K562 (cell line): ENCODE data around the gene SYNRG. TPM values are rescaled to one million over a fixed set of nuclear protein-coding genes. Genes with fewer than 3 reads are reported as not detected.

Experiments used
- ATAC-seq: fragments of 200-7000 bp; cut with Tn5 transposase; 3 replicates; pipeline ENCODE4 v1.9.1; 2020; ENCODE audit warnings: moderate library complexity
- BruUV-seq: library from RNA; stranded (reverse); fragments of 400-500 nt; replicated peaks from 2 replicates; lab custom pipeline; 2021; lab: Mats Ljungman, UMichigan
- CTCF ChIA-PET: fragments of 300-600 bp; formaldehyde crosslinking; extraction: SDS; loops from one replicate; lab custom pipeline; 2021; ENCODE audit warnings: low intra/inter-chr PET ratio; lab: Yijun Ruan, JAX
- POLR2A ChIA-PET: fragments of 300-600, 350-650 bp; sonication (Branson Sonifier 250); formaldehyde crosslinking; extraction: SDS; loops from one replicate; lab custom pipeline; 2021; ENCODE audit warnings: antibody characterized with exemption, inconsistent platforms; lab: Yijun Ruan, JAX
- DNase-seq, 4 experiments: peaks; one replicate each; pipeline versions ENCODE4 v3.0.0 to v3.0.0-alpha.2; 2011 to 2018; ENCODE audit warnings: low spot score in 3 of 4, mixed read lengths in 3 of 4; ENCODE audit errors: extremely low read depth in 1 of 4
- FAIRE-seq: peaks from 2 replicates; lab custom pipeline; 2011; peaks lifted over from hg19 to GRCh38; lab: Jason Lieb, UNC
- H2AFZ ChIP-seq: 2 replicates; pipeline ENCODE4 v1.6.0; 2011; ENCODE audit warnings: low read depth, low read length, control low read depth, inconsistent platforms
- H3K27ac ChIP-seq: fragments of 200-600 bp; 3 replicates; pipeline ENCODE4 v1.8.0; 2011; ENCODE audit warnings: low read depth, mild to moderate bottlenecking, control low read depth, inconsistent platforms, low read length, moderate library complexity, mixed read lengths; ENCODE audit errors: extremely low read depth
- H3K27me3 ChIP-seq, 2 experiments: fragments of 300-600 bp in 1 of 2; 2 replicates in 1 of 2; 3 replicates in 1 of 2; pipeline versions ENCODE4 v1.6.0 to v1.8.0; 2011; ENCODE audit warnings: inconsistent platforms in 2 of 2, low read length in 2 of 2, mild to moderate bottlenecking in 1 of 2, mixed read lengths in 1 of 2, moderate library complexity in 1 of 2; ENCODE audit not compliant: control insufficient read depth in 2 of 2, insufficient read depth in 2 of 2
- H3K36me3 ChIP-seq: fragments of 300-600 bp; 3 replicates; pipeline ENCODE4 v1.8.0; 2011; ENCODE audit warnings: mild to moderate bottlenecking, low read length, inconsistent platforms; ENCODE audit not compliant: control insufficient read depth, insufficient read depth
- H3K4me1 ChIP-seq, 2 experiments: fragments of 200-600 bp in 1 of 2; replicated peaks in 1 of 2; 2 replicates in 1 of 2; 3 replicates in 1 of 2; pipeline versions ENCODE4 v1.5.1 to v1.8.0; 2011; ENCODE audit warnings: inconsistent platforms in 2 of 2, low read length in 2 of 2, mild to moderate bottlenecking in 1 of 2, mixed read lengths in 1 of 2, moderate library complexity in 1 of 2; ENCODE audit not compliant: control insufficient read depth in 2 of 2, insufficient read depth in 2 of 2
- H3K4me2 ChIP-seq: 2 replicates; pipeline ENCODE4 v1.6.1; 2011; ENCODE audit warnings: low read length, control low read depth, inconsistent platforms, mixed read lengths; ENCODE audit not compliant: insufficient read depth
- H3K4me3 ChIP-seq: fragments of 200-600 bp; sonication (generic), shearing (Covaris generic); 2 replicates; pipeline ENCODE4 v1.5.1; 2016; ENCODE audit warnings: control low read depth, inconsistent platforms
- H3K79me2 ChIP-seq: fragments of 200-600 bp; 3 replicates; pipeline ENCODE4 v1.8.0; 2011; ENCODE audit warnings: low read length, inconsistent platforms; ENCODE audit not compliant: control insufficient read depth, insufficient read depth
- H3K9ac ChIP-seq, 2 experiments: 2 replicates each; pipeline versions ENCODE4 v1.6.0 to v1.6.1; 2011; ENCODE audit warnings: low read depth in 2 of 2, low read length in 2 of 2, control low read depth in 1 of 2, inconsistent platforms in 1 of 2, mild to moderate bottlenecking in 1 of 2, mixed read lengths in 1 of 2; ENCODE audit not compliant: insufficient read depth in 1 of 2
- H3K9me1 ChIP-seq: one replicate; pipeline ENCODE4 v1.6.0; 2011; ENCODE audit warnings: inconsistent platforms, mild to moderate bottlenecking, low read length, moderate library complexity; ENCODE audit not compliant: control insufficient read depth, insufficient read depth
- H3K9me3 ChIP-seq: replicated peaks from 2 replicates; pipeline ENCODE4 v1.5.1; 2011; ENCODE audit warnings: low read depth, low read length, inconsistent platforms; ENCODE audit not compliant: control insufficient read depth, insufficient read depth
- H4K20me1 ChIP-seq: replicated peaks from 2 replicates; pipeline ENCODE4 v1.6.1; 2011; ENCODE audit warnings: low read length, inconsistent platforms, mixed read lengths; ENCODE audit not compliant: control insufficient read depth, insufficient read depth
- ETV5 ChIP-seq: sonication (generic); formaldehyde crosslinking; IDR thresholded peaks from 2 replicates; pipeline ENCODE4 v1.4.0; 2020; ENCODE audit warnings: low read depth, mild to moderate bottlenecking, missing genetic modification reagents
- GATA2 ChIP-seq: sonication (generic); formaldehyde crosslinking; IDR thresholded peaks from 2 replicates; pipeline ENCODE4 v1.4.0; 2020; ENCODE audit warnings: mild to moderate bottlenecking, missing genetic modification reagents
- MCM7 ChIP-seq, 2 experiments: fragments of 450-650 bp; IDR thresholded peaks; 2 replicates each; pipeline ENCODE4 v1.6.1; 2016 to 2018
- MYC ChIP-seq, 2 experiments: fragments of 250-450 bp in 1 of 2; sonication (Bioruptor Pico) in 1 of 2; IDR thresholded peaks; 2 replicates each; pipeline versions ENCODE4 v1.5.1 to v1.6.1; 2012 to 2021; ENCODE audit warnings: low read depth in 2 of 2, borderline replicate concordance in 1 of 2, improper control_type of control experiment in 1 of 2, low read length in 1 of 2, mild to moderate bottlenecking in 1 of 2, moderate library complexity in 1 of 2
- SMARCA5 ChIP-seq: fragments of 450-650 bp; IDR thresholded peaks from 2 replicates; pipeline ENCODE4 v1.6.1; 2016
- TEAD1 ChIP-seq, 2 experiments: fragments of 450-650 bp in 1 of 2; sonication (generic) in 1 of 2; formaldehyde crosslinking; IDR thresholded peaks; 2 replicates each; pipeline versions ENCODE4 v1.4.0 to v1.8.0; 2020 to 2022; ENCODE audit warnings: mild to moderate bottlenecking in 2 of 2, missing genetic modification reagents in 1 of 2
- ZNF280B ChIP-seq: fragments of 250-450 bp; sonication (Bioruptor Pico); IDR thresholded peaks from 2 replicates; pipeline ENCODE4 v1.5.1; 2021; ENCODE audit warnings: mild to moderate bottlenecking
- WGBS: fragments of 100-300 bp; shearing (Covaris generic); methylation state at CpG from one replicate; pipeline ENCODE4 v1.1.6; 2016; ENCODE audit warnings: low coverage, mixed read lengths; ENCODE audit not compliant: insufficient coverage; ENCODE audit errors: missing lambda C conversion rate; 5-methylcytosine and 5-hydroxymethylcytosine counted together
- in situ Hi-C: fragments of 300-500 bp; cut with MboI; formaldehyde crosslinking; loops from 4 replicates; pipeline ENCODE4 v1.15.0; 2018; ENCODE audit warnings: inconsistent platforms, mixed read lengths
- intact Hi-C: fragments of 100-400 bp; cut with micrococcal nuclease; formaldehyde crosslinking; loops from 2 replicates; pipeline ENCODE4 v1.14.2; 2022
- polyA plus RNA-seq, 8 experiments: library from polyadenylated mRNA; depleted of rRNA in 4 of 8; stranded (reverse) in 5 of 8; unstranded in 3 of 8; fragments of >200 nt; fragmentation: Nextera tagmentation in 2 of 8; fragmentation: Illumina TruSeq in 1 of 8; extraction: Ambion mirVana in 2 of 8; extraction: Trizol in 1 of 8; gene quantifications; 2 replicates each; pipeline versions ENCODE4 v1.2.1 to v1.2.3, GENCODE V29; 2011 to 2014; ENCODE audit warnings: inconsistent platforms in 1 of 8, missing spikeins in 1 of 8
- total RNA-seq, 7 experiments: library from RNA; depleted of rRNA in 6 of 7; stranded (reverse); fragments of >200 nt in 6 of 7; fragmentation: Illumina TruSeq in 2 of 7; extraction: Trizol in 2 of 7; gene quantifications; 2 replicates each; pipeline versions ENCODE4 v1.2.1 to v1.2.3, GENCODE V29; 2011 to 2021; ENCODE audit warnings: low replicate concordance in 1 of 7

The SYNRG gene
- total and polyA plus RNA-seq, 9 of the 15 experiments (the other 6 are each of a cell fraction or from before 2014, with no cell fraction given): 2.9 to 28.2 (median 15.1) TPM

GRCh38 chr17:37571674-37572073 lies 37.5 kb downstream of the SYNRG start:
- WGBS: 80% methylated on average over 3 of the region's 3 CpGs
- POLR2A ChIA-PET: interaction anchor here (0.6 to 0.7 kb wide), 2 partner anchors 37 to 226 kb away, joined by 3 read pairs; no protein-coding TSS in a partner anchor

More at GRCh38 chr17:37571674-37572073, 37.5 kb downstream of the SYNRG start:
- no peak for FAIRE-seq
- H3K36me3 ChIP-seq: peaks cover 52% of the 10 kb centered on the region; the same call in 2 of the 3 replicates
- no peaks in the 10 kb centered on the region for H3K9me1 ChIP-seq
- H3K4me2 ChIP-seq: no peak overlapping the region
- H3K4me3 ChIP-seq: no peak overlapping the region
- H3K79me2 ChIP-seq: no peaks in the 10 kb centered on the region
- TF ChIP-seq TEAD1 (CRISPR knock-in tag; IDR thresholded peaks at IDR 0.05): no peak
- no peak for TF ChIP-seq ZNF280B (CRISPR knock-in tag)
- no peak for TF ChIP-seq SMARCA5
- no peak for TF ChIP-seq GATA2 (CRISPR knock-in tag)
- TF ChIP-seq MYC (IDR thresholded peaks at IDR 0.05; ENCODE audit: low read depth, low read length): no peak
- TF ChIP-seq MYC (CRISPR knock-in tag; IDR thresholded peaks at IDR 0.05; ENCODE audit: borderline replicate concordance, low read depth): no peak
- TF ChIP-seq MCM7 (IDR thresholded peaks at IDR 0.05): no peak
- no peak for TF ChIP-seq ETV5
- TF ChIP-seq, all 486 proteins: peak for 0
- no peak overlapping the region for H3K9ac ChIP-seq
- H3K9me3 ChIP-seq: no peaks in the 10 kb centered on the region
- in situ Hi-C loops: no loop called here
- H3K27ac ChIP-seq: no peak overlapping the region
- no TSS peak for BruUV-seq
- no peak for DNase-seq
- CTCF ChIA-PET: interaction anchor here (1.8 kb wide), 1 partner anchor 198 kb away, joined by 12 read pairs; no protein-coding TSS in a partner anchor
- no peaks in the 10 kb centered on the region for H3K4me1 ChIP-seq
- intact Hi-C loops: no loop called here
- no peaks in the 10 kb centered on the region for H3K27me3 ChIP-seq
- H2AFZ ChIP-seq: no peak overlapping the region
- no peak for ATAC-seq
- no peaks in the 10 kb centered on the region for H4K20me1 ChIP-seq
